ENCODE data around the gene KCNJ4.
"Not testable (repeated sequence)": the region's sequence is repeated elsewhere in the genome, so short reads cannot be mapped to it uniquely, and the experiment has no call there.

Gene KCNJ4

DNA sequence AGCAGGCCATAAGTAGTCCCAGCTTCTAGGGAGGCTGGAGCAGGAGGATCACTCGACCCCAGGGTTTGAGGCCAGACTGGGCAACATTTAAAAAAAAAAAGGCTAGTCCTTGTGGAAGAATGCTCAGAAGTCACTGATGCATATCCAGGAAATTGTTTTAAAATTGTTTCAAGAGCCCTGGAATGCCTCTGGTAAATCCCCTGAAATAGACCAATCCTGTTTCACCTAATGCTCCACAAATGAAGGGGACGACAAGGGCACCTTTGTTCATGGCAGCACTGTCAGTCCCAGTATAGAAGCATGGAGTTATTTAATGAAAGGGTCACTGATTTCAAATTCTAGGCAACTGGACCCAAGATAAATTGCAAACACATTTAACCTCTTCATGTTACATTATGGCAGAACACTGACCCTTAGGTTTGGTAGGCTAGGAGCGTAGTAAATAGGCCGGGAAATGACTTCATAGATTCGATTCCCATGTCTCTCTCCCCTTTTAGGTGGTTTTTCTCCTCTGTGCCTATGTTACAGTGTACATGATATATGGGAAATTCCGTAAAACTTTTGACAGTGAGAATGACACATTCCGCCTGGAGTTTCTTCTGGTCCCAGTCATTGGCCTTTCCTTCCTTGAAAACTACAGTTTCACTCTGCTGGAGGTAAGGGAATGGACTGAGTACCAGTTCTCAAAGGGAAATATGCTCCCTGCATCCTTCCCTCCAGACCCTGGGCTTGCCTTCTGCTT, 24.3 kb upstream of the KCNJ4 start:
- no peak for DNase-seq
- Histone ChIP-seq H3K36me3 (peaks cover 40% of the 10 kb centered on the region), H3K4me1 (no peaks in the 10 kb centered on the region), H3K27me3 (no peaks in the 10 kb centered on the region), H3K4me3 (ENCODE audit: low read depth, low read length) (no peak overlapping the region), H3K9me3 (no peaks in the 10 kb centered on the region)
- TF ChIP-seq, protein P1, sequence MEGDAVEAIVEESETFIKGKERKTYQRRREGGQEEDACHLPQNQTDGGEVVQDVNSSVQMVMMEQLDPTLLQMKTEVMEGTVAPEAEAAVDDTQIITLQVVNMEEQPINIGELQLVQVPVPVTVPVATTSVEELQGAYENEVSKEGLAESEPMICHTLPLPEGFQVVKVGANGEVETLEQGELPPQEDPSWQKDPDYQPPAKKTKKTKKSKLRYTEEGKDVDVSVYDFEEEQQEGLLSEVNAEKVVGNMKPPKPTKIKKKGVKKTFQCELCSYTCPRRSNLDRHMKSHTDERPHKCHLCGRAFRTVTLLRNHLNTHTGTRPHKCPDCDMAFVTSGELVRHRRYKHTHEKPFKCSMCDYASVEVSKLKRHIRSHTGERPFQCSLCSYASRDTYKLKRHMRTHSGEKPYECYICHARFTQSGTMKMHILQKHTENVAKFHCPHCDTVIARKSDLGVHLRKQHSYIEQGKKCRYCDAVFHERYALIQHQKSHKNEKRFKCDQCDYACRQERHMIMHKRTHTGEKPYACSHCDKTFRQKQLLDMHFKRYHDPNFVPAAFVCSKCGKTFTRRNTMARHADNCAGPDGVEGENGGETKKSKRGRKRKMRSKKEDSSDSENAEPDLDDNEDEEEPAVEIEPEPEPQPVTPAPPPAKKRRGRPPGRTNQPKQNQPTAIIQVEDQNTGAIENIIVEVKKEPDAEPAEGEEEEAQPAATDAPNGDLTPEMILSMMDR (IDR thresholded peaks at IDR 0.05; ENCODE audit: low read depth, low read length): no peak

DNA sequence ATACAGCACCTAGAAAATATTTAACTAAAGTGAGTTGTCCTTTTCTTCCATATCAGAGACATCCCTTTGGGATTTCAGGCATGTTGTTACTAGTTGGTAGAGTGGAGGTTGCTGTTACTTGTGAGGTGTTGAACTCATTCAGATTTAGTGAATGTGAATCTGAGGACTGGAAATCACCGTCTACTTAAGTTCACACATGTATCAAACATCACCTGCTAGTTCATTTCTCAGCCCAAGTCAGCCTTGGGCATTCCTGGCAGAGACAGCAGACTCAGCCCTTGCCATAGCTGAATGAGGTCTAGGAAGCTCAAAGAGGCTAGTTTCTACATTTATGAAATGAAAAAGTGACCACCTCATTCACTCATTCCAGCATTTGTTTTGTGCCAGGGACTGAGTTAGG, 22.6 kb upstream of the KCNJ4 start:
- TF ChIP-seq, protein P1 (IDR thresholded peaks at IDR 0.05; ENCODE audit: low read depth, low read length): no peak
- Histone ChIP-seq H3K27me3 (no peaks in the 10 kb centered on the region), H3K36me3 (peaks cover 23% of the 10 kb centered on the region), H3K4me1 (no peaks in the 10 kb centered on the region), H3K4me3 (ENCODE audit: low read depth, low read length) (no peak overlapping the region), H3K9me3 (no peaks in the 10 kb centered on the region)
- no peak for DNase-seq

DNA sequence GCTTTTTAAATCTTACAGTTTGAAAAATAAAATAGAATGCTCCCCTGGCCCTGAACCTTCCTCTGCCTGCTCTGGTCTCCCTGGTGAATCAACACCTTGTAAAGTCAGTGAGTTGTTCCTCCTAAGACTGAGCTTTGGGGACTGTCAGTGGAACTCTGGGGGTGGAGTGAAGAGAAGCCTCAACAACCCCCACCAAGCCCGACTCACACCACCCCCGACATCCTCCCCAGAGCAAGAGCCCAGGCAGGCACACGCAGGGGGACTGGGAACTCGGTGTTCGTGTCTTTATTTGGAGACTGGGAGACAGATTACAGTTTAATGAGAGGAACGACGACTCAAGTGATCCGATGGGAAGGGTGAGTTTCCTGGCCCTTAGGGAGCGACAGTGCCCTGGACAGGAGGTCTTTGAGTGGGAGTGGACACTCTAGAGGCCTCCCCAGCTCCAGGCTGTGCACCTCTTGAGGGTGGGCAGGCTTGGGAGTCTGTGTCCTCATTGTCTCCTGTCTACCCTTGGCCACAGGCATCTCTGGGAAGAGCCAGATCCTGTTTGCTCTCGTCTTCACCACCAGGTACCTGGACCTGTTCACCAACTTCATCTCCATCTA, 19.1 kb upstream of the KCNJ4 start:
- no peaks in the 10 kb centered on the region for H3K36me3 ChIP-seq
- no peaks in the 10 kb centered on the region for H3K4me1 ChIP-seq
- no peaks in the 10 kb centered on the region for H3K9me3 ChIP-seq
- TF ChIP-seq, protein P1 (IDR thresholded peaks at IDR 0.05; ENCODE audit: low read depth, low read length): no peak
- DNase-seq: no peak
- no peak overlapping the region for H3K4me3 ChIP-seq (ENCODE audit: low read depth, low read length)
- no peaks in the 10 kb centered on the region; the same call in 1 of the 2 replicates for H3K27me3 ChIP-seq

DNA sequence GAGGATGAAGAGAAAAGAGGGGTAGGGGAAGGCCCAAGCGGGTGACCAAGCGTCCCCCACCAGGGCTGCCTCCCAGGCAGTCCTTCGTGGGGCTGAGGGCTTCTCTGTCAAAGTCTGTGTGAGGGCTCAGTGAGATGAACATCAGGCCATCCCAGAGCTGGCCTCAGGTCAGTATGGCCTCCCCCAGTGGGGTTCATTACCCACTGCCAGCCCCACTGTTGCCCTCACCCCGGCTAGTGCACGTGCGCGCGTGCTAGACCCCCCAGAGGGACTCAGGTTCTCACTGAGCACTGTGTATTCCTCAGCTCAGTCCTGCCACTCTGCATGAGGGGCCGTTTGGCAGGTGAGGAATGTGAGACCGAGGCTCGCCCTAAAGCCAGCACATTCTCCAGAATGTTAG, 16.2 kb upstream of the KCNJ4 start:
- H3K27me3 ChIP-seq: no peaks in the 10 kb centered on the region; the same call in 1 of the 2 replicates
- DNase-seq: no peak
- no peaks in the 10 kb centered on the region for H3K36me3 ChIP-seq
- H3K4me1 ChIP-seq: no peaks in the 10 kb centered on the region
- TF ChIP-seq, protein P1 (IDR thresholded peaks at IDR 0.05; ENCODE audit: low read depth, low read length): no peak
- H3K4me3 ChIP-seq (ENCODE audit: low read depth, low read length): no peak overlapping the region
- no peaks in the 10 kb centered on the region for H3K9me3 ChIP-seq

DNA sequence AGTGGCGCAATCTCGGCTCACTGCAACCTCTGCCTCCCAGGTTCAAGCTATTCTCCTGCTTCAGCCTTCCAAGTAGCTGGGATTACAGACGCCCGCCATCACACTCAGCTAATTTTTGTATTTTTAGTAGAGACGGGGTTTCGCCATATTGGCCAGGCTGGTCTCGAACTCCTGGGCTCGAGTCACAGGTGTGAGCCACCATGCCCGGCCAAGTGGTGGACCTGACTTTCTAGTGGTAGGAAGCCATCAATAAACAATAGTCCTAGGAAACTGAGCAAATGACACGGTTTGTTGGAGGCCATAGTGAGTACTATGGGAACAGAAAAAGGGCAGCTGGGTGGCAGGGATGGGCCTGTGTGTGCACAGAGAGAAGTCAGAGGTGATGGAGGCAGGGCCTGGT, 15.2 kb upstream of the KCNJ4 start:
- H3K4me3 ChIP-seq (ENCODE audit: low read depth, low read length); H3K9me3 ChIP-seq; DNase-seq; H3K27me3 ChIP-seq; H3K36me3 ChIP-seq; H3K4me1 ChIP-seq: not testable (repeated sequence)

DNA sequence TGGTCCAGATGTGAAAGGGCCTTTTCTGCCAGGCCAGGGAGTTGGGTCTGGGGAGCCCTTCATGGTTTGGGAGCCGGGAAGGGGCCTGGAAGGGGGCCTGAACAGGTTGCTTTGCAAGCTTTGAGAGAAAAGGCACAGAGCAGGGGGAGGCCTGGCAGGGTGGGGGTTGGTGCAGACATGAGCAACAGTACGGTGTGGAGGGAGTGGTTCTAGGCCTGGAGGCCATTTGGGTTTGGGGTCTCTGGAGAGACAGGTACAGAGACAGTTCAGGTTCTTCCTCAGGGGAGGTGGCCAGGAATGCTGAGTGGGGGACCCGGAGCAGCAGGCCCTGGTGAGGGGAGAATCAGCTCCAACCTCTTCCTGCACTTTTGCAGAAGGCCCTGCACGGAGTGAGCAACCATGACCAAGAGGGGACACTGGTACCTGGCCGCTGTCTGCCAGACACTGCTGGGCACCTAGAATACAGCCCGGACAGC, 14.3 kb upstream of the KCNJ4 start:
- DNase-seq: no peak
- Histone ChIP-seq H3K27me3 (no peaks in the 10 kb centered on the region; the same call in 1 of the 2 replicates), H3K4me1 (no peaks in the 10 kb centered on the region), H3K9me3 (no peaks in the 10 kb centered on the region), H3K4me3 (ENCODE audit: low read depth, low read length) (no peak overlapping the region), H3K36me3 (no peaks in the 10 kb centered on the region)
- TF ChIP-seq, protein P1 (IDR thresholded peaks at IDR 0.05; ENCODE audit: low read depth, low read length): no peak
